GM21447 (cell line): ENCODE measurements around the gene IFT57.

Experiments used
- ATAC-seq: cut with Tn5 transposase; IDR thresholded peaks from one replicate; pipeline ENCODE4 v1.9.1; 2021; ENCODE audit not compliant: unreplicated experiment

IFT57 gene

GRCh38 chr3:108127301-108127988 is 94.8 kb downstream of the IFT57 start:
- no peak for ATAC-seq

GRCh38 chr3:108126348-108126747 is 95.9 kb downstream of the IFT57 start:
- ATAC-seq: no peak

DNA sequence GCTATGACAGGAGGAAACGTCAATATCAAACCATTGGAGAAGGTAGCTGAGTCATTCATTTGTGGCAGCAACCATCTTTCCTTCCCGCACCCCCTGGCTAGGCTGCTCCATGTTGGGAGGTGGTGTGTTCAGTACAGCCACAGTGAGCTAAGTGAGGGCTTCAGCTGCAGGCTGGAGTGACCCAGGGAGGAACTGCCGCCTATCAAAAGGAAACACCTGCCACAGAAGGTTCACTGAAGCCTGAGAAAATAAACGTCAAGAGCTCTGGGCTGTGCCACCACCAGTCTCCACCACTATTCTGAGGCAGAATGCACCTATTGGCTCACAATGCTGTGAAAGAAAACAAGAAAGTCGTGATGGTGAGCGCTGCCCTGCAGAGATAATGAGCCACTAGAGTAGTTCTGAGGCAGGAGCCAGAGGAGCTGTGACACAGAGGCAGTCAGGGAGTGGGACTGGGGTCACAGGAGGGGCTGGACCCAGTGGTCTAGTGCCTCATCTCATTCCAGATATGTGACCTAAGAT is 96.6 kb downstream of the IFT57 start:
- ATAC-seq: peak; percentile 54

- ATAC-seq: no peak
These were observed 97.1 kb downstream of the IFT57 start for GRCh38 chr3:108125153-108125543.

DNA sequence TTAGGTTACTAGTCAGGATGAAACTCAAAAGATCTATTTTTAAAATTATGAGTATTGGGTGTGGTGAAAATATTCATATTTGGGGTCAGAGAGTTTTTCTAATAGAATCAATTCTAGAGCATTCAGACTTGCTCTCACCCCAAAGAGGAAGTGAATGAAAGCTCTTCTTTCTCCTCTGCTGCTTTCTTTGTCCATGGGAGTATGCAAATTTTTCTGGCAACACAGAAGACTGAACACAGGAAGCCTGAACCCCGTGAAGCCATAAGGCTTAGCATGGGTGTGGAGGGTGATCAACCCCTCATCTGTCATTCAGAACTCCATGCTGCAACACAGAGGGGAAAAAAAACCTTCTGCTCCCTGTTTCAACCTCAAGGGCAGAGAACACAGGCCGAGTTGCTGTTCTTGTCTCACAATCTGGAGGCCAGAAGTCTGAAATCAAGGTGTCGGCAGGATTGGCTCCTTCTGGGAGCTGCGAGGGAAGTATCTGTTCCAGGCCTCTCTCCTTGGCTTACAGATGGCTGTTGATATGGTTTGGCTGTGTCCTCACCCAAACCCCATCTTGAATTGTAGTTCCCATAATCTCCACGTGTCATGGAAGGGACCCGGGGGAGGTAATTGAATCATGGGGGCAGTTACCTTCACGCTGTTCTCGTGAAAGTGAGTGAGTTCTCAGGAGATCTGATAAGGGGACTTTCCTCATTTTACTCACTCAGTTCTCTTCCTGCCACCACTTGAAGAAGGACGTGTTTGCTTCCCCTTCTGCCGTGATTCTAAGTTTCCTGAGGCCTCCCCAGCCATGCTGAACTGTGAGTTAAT is 97.7 kb downstream of the IFT57 start:
- ATAC-seq: peak; percentile 82

DNA sequence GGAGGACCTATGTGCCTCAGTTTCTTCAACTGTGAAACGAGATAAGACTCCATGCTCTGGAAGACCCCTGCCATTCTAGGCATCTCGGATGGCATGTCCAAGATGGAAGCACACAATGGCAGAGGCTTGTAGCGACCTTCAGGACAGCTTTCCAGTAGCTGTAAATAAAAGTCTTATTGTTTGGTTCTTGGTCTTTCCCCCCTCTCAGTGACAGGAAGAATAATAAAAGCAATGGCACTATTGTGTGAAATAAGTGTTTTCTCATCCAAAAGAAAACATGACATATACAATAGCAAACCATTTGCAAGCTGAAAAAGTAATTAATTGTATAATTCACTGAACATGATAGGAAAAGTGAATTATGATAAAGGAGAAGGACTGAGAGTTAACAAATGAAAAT is 98.9 kb downstream of the IFT57 start:
- ATAC-seq: no peak

DNA sequence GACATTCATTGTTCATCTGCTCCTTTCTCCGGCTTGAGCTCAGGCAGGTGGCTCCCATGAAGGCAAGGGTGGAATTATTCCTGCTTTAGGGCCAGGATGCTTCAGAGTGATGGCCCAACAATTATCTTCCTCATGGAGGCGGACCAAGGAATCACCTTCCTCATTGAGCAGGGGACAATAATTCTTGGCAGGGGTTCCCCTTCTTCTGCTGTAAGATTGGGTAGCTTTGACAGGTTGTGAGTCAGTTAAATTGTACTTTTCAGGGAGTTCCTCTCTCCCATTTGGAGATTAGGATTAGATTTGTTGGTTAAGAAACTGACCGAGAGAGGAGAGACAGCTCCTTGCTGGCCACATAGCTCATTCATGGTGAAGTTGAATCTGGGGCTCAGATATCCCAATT is 99.9 kb downstream of the IFT57 start:
- ATAC-seq: no peak

DNA sequence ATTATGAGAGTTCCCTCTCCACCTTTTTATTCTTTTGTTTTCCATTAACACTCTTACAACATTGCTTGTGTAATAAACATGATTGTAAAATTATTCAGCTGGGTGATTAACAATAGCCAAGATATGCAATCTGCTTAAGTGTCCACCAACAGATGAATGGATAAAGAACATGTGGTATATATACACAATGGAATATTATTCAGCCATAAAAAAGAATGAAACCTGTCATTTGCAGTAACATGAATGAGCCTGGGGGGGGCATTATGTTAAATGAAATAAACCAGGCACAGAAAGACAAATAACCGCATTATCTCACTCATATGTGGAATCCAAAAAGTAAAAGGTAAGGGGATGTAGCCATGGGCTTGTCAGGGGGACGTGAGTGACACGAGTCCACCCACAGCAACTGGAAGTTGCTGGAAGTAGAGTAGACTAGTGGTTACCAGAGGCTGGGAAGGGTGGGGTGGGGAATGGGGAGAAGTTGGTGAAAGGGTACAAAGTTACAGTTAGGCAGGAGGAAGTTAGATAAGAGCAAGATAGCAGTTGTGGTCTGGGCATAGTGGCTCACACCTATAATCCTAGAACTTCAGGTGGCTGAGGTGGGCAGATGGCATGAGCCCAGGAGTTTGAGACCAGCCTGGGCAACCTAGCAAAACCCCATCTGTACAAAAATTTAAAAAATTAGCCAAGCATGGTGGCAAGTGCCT is 102.7 kb downstream of the IFT57 start:
- ATAC-seq: no peak

DNA sequence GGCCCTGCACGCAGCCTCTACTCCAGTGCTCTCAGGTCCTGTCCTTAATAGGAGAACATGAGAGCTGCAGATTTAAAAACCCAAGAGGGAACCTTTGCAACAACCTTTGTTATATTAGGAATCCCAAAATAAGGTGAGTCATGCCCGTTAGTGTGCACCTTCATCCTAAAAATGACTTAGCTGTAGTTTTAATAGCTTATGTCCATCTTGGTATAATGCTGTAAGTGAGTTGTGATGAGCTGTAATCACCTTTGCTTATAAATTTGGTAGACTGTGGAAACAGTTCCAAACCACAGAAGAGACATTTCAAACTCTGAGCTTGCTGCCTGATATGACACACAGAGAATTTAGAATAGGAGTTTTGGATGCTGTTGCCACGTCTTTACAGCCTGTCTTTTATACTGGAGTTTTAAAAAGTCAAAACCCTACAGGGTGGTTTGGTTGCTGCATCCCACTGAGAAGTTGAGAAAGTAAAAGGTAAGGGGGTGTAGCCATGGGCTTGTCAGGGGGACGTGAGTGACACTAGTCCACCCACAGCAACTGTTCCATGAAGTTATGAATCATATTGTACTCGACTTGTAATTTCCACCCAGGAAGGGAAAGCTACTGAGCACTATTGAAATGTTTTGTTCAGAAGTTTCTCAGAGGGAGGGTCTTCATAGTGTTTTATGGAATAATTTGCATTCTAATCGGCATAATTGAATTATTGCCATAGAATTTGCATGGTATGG is 104.0 kb downstream of the IFT57 start:
- no peak for ATAC-seq

- ATAC-seq: no peak
These were observed 104.9 kb downstream of the IFT57 start for GRCh38 chr3:108117241-108117775.

GRCh38 chr3:108114423-108115065 is 107.7 kb downstream of the IFT57 start:
- ATAC-seq: no peak

DNA sequence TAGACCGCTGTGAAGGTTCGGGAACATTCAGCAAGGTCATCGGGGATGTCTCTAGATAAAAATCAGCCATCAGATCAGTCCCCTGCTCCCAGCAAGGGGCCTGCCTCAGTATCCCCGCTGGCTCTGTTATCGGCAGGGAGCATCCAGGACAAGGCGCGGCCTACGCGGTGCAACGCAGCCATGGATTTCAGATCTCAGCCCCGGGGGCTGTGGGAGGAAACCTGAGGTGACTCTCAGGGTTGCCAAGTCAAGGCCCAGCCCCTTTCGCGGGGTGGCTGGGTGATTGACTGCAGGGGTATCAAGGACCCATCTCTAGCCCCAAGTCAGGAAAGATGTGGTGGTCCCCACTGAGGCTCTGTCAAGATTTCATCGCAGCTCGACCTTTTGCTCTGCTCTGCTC is 108.2 kb downstream of the IFT57 start:
- ATAC-seq: no peak

GRCh38 chr3:108110934-108111333 is 111.3 kb downstream of the IFT57 start:
- ATAC-seq: no peak
